AG09319 (cell line): ENCODE data around the gene TTC17.

Experiments
- DNase-seq: peaks from one replicate; pipeline ENCODE4 v3.0.0-alpha.2; 2010; ENCODE audit warnings: low read depth; ENCODE audit errors: extremely low read depth
- TF ChIP-seq, protein P1 (sequence below): IDR thresholded peaks from 2 replicates; pipeline ENCODE4 v1.5.1; 2011; ENCODE audit warnings: low read depth, mild to moderate bottlenecking, inconsistent platforms, low read length, moderate library complexity

The TTC17 gene

DNA sequence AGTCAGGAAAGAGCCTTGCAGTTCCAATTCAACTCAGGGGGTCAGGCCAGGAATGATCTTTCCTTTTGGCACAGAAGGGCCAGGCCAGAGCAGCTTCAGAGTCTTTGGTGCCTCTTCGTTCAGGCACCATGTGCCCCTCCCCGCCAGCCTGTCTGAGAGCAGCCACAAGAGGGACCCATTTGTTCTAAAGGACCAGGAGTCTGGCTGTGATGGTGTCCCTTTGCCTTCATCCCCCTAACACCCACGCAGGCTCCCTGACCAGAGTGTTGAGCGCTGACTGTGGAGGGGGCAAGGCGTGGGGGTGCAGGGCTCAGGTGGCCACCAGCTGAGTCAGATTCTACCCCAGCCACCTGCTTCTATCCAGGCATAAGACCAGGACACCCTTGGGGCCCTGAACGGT, 156.4 kb downstream of the TTC17 start:
- DNase-seq, result no peak
- TF ChIP-seq, protein P1, sequence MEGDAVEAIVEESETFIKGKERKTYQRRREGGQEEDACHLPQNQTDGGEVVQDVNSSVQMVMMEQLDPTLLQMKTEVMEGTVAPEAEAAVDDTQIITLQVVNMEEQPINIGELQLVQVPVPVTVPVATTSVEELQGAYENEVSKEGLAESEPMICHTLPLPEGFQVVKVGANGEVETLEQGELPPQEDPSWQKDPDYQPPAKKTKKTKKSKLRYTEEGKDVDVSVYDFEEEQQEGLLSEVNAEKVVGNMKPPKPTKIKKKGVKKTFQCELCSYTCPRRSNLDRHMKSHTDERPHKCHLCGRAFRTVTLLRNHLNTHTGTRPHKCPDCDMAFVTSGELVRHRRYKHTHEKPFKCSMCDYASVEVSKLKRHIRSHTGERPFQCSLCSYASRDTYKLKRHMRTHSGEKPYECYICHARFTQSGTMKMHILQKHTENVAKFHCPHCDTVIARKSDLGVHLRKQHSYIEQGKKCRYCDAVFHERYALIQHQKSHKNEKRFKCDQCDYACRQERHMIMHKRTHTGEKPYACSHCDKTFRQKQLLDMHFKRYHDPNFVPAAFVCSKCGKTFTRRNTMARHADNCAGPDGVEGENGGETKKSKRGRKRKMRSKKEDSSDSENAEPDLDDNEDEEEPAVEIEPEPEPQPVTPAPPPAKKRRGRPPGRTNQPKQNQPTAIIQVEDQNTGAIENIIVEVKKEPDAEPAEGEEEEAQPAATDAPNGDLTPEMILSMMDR, result no peak

DNA sequence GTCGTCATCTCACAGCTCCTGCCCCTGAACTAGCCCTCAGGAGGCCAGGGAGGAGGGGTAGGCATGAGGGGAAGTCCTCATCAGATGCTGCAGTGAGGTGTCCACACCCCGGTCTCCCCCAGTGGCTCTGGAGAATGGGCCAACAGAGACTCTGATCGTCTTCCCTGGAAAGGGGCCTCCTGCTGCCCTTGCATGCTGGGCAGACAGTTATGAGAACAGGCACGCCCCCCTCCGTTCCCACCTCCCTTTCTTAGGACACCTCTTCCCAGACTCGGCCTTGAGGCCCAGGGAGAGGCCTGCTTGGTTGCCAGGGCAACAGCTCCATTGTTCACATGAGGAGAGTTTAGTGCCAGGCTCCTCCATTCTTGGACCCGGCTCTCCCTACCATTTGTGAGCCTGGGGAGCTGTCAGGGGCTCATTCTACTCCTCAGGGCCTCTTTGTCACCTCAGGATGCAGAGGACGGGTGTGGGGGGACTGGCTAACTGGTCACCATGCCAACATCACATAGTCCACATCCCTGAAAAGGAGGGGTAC, 157.7 kb downstream of the TTC17 start:
- no peak for DNase-seq
- TF ChIP-seq, protein P1, result no peak

DNA sequence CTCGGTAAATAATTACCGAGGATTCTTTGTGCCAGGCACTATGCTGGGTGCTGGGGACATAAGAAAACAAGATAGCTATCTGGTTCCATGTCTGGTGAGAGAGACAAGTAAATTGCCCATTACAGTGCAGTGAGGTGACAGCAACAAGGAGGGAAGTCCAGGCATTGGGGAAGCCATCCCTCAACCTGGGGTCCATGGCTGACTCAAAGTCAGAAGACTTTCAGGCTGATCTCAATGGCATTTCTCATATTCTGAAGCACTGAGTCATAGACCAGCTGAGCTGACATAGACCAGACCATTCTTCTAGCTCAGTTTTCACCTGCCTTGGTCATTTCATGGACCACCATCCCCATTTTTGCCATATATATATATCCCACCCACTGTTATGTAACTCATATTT, 158.8 kb downstream of the TTC17 start:
- TF ChIP-seq, protein P1, result no peak
- DNase-seq, result no peak

DNA sequence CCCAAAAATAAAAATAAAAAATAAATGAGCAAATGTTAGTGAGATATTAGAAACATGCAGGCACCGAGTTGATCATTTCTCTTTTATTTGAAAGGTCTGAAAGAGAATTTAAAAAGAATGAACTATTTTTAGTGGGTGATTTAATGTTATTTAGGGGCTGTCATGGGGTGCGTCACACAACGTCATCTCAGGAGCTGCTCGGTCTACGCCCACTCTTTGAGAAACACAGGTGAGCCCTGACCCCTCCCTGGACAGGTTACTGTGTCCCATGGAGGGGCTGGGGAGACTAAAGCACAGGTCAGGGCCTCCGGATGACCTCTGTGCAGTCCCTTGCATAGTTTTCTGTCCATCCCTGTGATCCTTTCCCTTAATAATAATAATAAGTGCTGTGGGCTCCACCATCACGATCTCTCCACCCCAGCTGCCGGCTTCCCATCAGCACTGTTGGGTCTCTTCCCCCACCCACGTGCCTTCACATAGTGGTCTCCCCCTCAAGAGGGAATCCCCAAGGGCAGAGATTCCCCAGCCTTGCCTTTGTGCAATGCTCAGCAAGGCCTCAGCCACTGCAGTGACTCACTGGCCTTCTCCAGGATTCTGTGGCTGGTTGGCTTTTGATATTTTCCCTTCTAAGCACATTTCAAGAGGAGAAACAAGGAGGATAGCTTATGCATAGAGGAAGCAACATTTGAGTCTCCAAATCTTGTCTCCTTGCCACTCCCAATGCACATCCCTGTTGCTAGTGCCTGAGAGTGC, 159.9 kb downstream of the TTC17 start:
- DNase-seq, result no peak
- TF ChIP-seq, protein P1, result no peak

DNA sequence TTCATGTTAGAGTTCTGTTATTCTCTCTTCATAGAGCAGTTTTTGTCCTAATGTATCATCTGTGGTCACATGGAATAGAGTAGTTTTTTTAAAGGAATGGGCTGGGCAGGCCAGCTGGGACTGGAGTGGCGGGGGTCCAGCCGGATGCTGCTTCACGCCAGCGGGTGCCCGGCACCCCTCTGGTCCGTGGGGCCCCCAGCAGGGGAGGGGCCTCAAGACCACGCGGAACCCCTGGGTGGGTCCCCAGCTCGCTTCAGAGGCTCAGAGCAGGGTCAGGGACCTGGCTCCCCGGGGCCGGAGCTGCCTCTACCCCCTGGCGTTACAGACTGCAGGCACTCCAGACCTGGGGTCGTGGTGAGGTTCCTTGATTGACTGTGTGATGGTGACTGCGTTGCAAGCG, 162.8 kb downstream of the TTC17 start:
- TF ChIP-seq, protein P1, result no peak
- DNase-seq, result no peak

DNA sequence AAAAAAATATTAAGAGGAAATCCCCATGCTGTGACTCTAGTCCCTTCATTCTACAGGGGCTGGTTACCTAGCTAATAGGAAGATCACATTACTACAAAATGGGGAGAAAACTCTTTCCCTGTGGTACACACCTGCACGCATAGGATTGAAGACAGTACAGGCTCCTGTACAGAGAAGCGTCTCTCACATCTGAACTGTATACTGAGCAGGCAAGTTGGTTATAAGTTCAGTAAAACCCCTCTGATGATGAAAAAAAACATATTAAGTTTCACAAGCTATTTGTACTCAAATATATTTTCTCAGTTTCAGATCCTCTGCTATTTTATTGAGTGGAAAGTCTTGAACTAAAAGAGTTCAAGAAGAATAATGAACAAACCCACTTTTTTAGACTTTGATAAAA, 164.9 kb downstream of the TTC17 start:
- TF ChIP-seq, protein P1, result no peak
- no peak for DNase-seq

DNA sequence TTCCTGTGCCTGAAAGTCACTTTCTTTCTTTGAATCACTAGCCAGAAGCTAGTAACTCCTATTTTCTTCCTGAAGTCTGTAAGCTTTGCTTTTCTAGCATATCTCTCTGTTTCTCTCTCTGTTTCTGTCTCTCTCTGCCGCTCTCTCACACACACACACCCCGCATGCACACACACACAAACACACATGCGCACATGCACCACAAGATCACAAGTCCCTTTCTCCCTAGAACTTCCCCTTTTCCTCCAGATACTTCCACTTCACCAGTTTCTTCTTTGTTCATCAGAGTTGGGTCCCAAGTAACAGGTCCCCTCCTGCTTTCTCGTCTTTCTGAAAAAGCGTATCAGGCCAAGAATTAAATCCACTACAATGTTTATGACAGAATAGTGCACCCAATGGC, 173.3 kb downstream of the TTC17 start:
- DNase-seq, result no peak
- TF ChIP-seq, protein P1, result no peak
